AG10803 (cell line): ENCODE data around the gene CBY2.
"Not testable (repeated sequence)": the region's sequence is repeated elsewhere in the genome, so short reads cannot be mapped to it uniquely, and the experiment has no call there.

ENCODE experiments used
- DNase-seq: peaks from one replicate; pipeline ENCODE4 v3.0.0; 2010; ENCODE audit warnings: low read depth
- H3K4me3 ChIP-seq: 2 replicates; pipeline ENCODE4 v1.5.1; 2011; ENCODE audit warnings: mild to moderate bottlenecking, low read length, control low read depth
- TF ChIP-seq, protein P1 (sequence below): conservative IDR thresholded peaks from 2 replicates; pipeline ENCODE4 v1.5.1; 2011; ENCODE audit warnings: mild to moderate bottlenecking, low read length, control low read depth, inconsistent platforms

The CBY2 gene

GRCh38 chr13:45742985-45743384 is 40.9 kb downstream of the CBY2 start:
- TF ChIP-seq, protein P1, sequence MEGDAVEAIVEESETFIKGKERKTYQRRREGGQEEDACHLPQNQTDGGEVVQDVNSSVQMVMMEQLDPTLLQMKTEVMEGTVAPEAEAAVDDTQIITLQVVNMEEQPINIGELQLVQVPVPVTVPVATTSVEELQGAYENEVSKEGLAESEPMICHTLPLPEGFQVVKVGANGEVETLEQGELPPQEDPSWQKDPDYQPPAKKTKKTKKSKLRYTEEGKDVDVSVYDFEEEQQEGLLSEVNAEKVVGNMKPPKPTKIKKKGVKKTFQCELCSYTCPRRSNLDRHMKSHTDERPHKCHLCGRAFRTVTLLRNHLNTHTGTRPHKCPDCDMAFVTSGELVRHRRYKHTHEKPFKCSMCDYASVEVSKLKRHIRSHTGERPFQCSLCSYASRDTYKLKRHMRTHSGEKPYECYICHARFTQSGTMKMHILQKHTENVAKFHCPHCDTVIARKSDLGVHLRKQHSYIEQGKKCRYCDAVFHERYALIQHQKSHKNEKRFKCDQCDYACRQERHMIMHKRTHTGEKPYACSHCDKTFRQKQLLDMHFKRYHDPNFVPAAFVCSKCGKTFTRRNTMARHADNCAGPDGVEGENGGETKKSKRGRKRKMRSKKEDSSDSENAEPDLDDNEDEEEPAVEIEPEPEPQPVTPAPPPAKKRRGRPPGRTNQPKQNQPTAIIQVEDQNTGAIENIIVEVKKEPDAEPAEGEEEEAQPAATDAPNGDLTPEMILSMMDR = no peak
- no peak overlapping the region for H3K4me3 ChIP-seq
- DNase-seq = no peak

DNA sequence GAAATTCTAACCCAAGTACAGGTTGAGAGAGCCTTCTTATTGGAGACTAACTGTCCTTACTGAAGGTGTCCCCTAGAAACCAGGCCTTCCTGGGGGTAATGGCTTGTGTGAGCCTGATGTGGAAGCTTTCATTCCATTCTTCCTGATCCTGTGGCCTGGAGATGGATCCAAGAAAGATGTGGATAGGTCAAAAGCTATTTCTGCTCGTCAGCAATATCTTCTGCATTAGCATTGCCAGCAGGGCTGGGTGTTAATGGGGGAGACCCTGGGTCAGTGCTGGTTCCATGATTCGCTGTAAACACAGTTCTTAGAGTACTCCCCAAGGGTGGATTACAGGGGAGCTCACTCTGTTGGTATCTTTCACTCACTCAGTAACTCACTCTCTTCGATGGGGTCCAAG is 42.9 kb downstream of the CBY2 start:
- H3K4me3 ChIP-seq = no peak overlapping the region
- TF ChIP-seq, protein P1 = no peak
- no peak for DNase-seq

- TF ChIP-seq, protein P1 = no peak
- DNase-seq = no peak
Observed at GRCh38 chr13:45747071-45747470, 45.0 kb downstream of the CBY2 start.

DNA sequence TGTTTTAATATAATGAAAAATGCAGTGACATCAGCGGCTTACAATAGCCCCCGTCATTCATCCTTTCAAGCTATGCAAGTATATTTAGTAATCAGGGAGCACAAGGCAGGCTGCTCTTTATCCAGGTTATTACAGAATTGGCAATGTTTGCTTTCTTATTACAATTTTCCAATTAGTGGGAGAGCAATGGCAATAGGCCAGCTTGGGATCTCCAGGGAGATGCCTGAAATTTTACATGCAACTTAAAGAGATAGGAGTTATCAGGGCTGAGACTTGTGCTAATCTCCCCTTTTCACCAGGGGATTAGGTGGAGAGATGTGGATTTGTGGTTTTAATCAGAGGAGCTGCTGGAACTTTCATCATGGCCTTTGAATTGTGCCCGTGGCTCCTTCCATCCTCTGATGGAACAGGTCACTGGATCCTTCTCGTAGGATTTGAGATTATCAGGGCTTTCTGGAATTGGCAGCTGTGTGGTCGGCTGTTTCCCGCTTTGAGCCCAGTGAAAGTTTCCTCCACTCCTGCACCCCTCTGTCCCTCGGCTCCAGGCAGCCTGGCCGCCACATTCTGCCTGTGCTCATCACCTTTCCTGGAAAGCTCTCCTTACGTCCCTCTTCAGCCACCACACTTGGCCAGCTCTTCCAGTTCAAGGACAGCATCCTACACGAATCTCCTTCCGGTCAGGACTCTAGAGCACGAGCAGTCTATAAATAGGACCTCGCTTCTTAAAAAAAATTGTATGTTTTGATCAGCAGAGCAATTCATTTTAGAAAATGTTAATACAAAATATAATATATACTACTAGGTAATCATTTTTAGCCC is 47.0 kb downstream of the CBY2 start:
- TF ChIP-seq, protein P1 = no peak
- no peak overlapping the region for H3K4me3 ChIP-seq
- no peak for DNase-seq

More at GRCh38 chr13:45747071-45747470, 45.0 kb downstream of the CBY2 start:
- H3K4me3 ChIP-seq = no peak overlapping the region

DNA sequence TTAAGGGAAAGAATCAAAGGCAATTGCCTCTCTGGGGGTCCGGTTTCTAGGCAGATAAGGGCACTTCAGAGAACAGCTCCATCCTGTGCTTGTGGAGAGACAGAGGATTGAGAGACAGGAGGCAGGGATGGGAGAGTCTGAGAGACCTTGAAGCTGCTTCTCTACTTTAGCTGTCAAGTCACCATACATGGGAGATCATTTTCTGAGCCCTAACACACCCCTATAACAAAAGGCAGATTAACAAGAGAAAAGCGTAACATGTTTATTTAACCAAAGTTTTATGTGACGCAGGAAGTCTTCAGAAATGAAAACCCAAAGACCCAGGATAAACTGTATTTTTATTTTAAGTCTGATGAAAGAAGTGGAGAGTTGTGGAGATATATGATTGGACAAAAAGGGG is 48.4 kb downstream of the CBY2 start:
- TF ChIP-seq, protein P1 = no peak
- H3K4me3 ChIP-seq = no peak overlapping the region
- no peak for DNase-seq

- TF ChIP-seq, protein P1 = no peak
- no peak for DNase-seq
- H3K4me3 ChIP-seq = no peak overlapping the region
Observed at GRCh38 chr13:45751885-45752284, 49.8 kb downstream of the CBY2 start.

DNA sequence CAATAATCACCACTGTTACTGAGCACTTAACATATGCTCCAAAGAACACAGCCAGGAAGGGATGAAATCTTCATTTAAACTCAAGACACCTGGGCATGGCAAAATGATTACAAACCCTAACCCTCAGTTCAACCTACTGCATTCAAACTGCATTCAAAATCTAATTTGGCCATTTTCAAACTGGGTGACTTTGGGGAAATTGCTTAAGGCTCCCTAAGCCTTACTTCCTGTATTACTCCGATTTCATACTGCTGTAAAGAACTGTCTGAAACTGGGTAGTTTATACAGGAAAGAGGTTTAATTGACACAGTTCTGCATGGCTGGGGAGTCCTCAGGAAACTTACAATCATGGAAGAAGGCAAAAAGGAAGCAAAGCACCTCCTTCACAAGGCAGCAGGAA is 50.4 kb downstream of the CBY2 start:
- DNase-seq = no peak
- TF ChIP-seq, protein P1 = no peak
- H3K4me3 ChIP-seq = no peak overlapping the region

GRCh38 chr13:45756498-45756897 is 54.4 kb downstream of the CBY2 start:
- not testable (repeated sequence) for DNase-seq, H3K4me3 ChIP-seq

GRCh38 chr13:45757589-45757988 is 55.5 kb downstream of the CBY2 start:
- H3K4me3 ChIP-seq, DNase-seq: not testable (repeated sequence)
